ENCODE measurements around the gene MPV17L2. TPM values are rescaled to one million over a fixed set of nuclear protein-coding genes. Genes with fewer than 3 reads are reported as not detected.
A peak's percentile ranks its signal among the peaks of the same experiment; 100 is the strongest.

Gene MPV17L2
- total and polyA plus RNA-seq, 2 donors (not counting 1 experiment from before 2014, with no cell fraction given), result 8.6 to 23.0 TPM

DNA sequence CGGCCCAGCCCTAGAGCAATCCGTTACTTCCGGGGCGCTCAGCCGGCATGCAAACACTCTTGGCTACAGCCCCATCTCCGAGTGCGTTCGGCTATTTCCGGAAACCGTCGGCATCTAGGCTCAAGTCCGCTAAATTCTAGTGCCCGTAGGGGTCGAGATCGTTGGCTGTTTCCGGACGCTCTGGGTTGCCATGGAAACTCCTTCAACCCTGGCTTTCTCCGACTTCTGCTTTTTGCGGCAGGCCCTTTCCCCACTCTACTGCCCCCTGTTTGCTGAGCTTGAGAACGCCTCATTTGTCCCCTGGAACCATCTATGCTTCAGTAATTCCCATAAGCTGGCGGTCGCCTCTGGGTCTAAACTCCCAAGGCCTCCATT is 40.6 kb upstream of the MPV17L2 start:
- Histone ChIP-seq H3K4me2 (replicated peaks; ENCODE audit: low read depth, low read length, poor library complexity, severe bottlenecking) (peak overlapping the region; percentile 99), H3K4me1 (ENCODE audit: control insufficient read depth in 2 of 2, insufficient read depth in 2 of 2, low read length in 2 of 2) (peaks cover 14 to 25% of the 10 kb centered on the region in 2 donors), H3K27me3 (replicated peaks in 1 of 4; ENCODE audit: control extremely low read depth in 1 of 4, control insufficient read depth in 3 of 4, insufficient read depth in 4 of 4, low read length in 3 of 4) (no peaks in the 10 kb centered on the region), H2AFZ (ENCODE audit: insufficient read depth, low read depth, low read length, poor library complexity, severe bottlenecking) (peak overlapping the region; percentile 73), H3K4me3 (ENCODE audit: control extremely low read depth in 1 of 5, extremely low read depth in 1 of 5, insufficient read depth in 1 of 5, low read depth in 2 of 5, low read length in 4 of 5) (peak overlapping the region; percentile 63 to 88 (median 70)), H3K79me2 (ENCODE audit: control insufficient read depth, insufficient read depth, low read length) (peaks cover 10% of the 10 kb centered on the region), H3K36me3 (replicated peaks in 1 of 2; ENCODE audit: control extremely low read depth in 1 of 2, control insufficient read depth in 1 of 2, extremely low read depth in 1 of 2, insufficient read depth in 2 of 2, low read length in 1 of 2) (peaks cover 0 to 17% of the 10 kb centered on the region in 2 experiments), H3K9me3 (ENCODE audit: control extremely low read depth in 1 of 3, control insufficient read depth in 2 of 3, insufficient read depth in 1 of 3, low read length in 2 of 3) (no peaks in the 10 kb centered on the region), H3K9ac (ENCODE audit: low read length) (peak overlapping the region; percentile 77), H4K20me1 (ENCODE audit: control insufficient read depth, insufficient read depth, low read length, poor library complexity, severe bottlenecking) (peaks cover 17% of the 10 kb centered on the region), H3K27ac (ENCODE audit: low read length in 2 of 2) (peak overlapping the region; percentile 90 to 93)
- POLR2A ChIA-PET, result interaction anchor here (0.6 to 2.5 kb wide), 16 partner anchors 12 to 151 kb away, joined by 3 to 18 read pairs (median 4); partner anchors contain the start of genes ARRDC2, MAST3 and MPV17L2
- peak overlapping the region; percentile 95 for H3K27ac Mint-ChIP-seq
- no peaks in the 10 kb centered on the region for H3K9me3 Mint-ChIP-seq (ENCODE audit: insufficient read depth)
- peaks cover 23% of the 10 kb centered on the region for H3K4me1 Mint-ChIP-seq
- CTCF ChIA-PET, result interaction anchor here (0.6 to 2.4 kb wide), 21 partner anchors 9 to 220 kb away, joined by 3 to 16 read pairs (median 5); partner anchors contain the start of genes ARRDC2, CCDC124, IFI30 and MAST3
- intact Hi-C loops (cut with micrococcal nuclease), result loop anchor here (1.0 to 2.0 kb wide), 8 partner anchors 16 to 220 kb away; partner anchors contain the start of genes CCDC124 and RAB3A
- DNase-seq (peak; percentile 100), ATAC-seq (ENCODE audit: low read depth) (peak; percentile 71)
- peak overlapping the region; percentile 89 for H3K4me3 Mint-ChIP-seq
- WGBS (ENCODE audit: insufficient coverage), result under 1% methylated on average over 22 of the region's 22 CpGs
- H3K27me3 Mint-ChIP-seq, result no peaks in the 10 kb centered on the region
- TF ChIP-seq, protein P1, sequence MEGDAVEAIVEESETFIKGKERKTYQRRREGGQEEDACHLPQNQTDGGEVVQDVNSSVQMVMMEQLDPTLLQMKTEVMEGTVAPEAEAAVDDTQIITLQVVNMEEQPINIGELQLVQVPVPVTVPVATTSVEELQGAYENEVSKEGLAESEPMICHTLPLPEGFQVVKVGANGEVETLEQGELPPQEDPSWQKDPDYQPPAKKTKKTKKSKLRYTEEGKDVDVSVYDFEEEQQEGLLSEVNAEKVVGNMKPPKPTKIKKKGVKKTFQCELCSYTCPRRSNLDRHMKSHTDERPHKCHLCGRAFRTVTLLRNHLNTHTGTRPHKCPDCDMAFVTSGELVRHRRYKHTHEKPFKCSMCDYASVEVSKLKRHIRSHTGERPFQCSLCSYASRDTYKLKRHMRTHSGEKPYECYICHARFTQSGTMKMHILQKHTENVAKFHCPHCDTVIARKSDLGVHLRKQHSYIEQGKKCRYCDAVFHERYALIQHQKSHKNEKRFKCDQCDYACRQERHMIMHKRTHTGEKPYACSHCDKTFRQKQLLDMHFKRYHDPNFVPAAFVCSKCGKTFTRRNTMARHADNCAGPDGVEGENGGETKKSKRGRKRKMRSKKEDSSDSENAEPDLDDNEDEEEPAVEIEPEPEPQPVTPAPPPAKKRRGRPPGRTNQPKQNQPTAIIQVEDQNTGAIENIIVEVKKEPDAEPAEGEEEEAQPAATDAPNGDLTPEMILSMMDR (IDR thresholded peaks at IDR 0.05), result peak; percentile 88
- TF ChIP-seq EZH2 (IDR thresholded peaks at IDR 0.05; ENCODE audit: borderline replicate concordance, insufficient read depth, low read depth, low read length, poor library complexity, severe bottlenecking), result no peak
